ENCODE measurements around the gene CMSS1. TPM values are rescaled to one million over a fixed set of nuclear protein-coding genes. Genes with fewer than 3 reads are reported as not detected.

CMSS1 gene
- total RNA-seq, 1 experiment from 2014 or later: 98.6 TPM

GRCh38 chr3:99836681-99837080, 19.0 kb downstream of the CMSS1 start:
- H3K36me3 ChIP-seq (ENCODE audit: insufficient read depth, low read length, poor library complexity, severe bottlenecking): no peaks in the 10 kb centered on the region
- no peak for DNase-seq (ENCODE audit: low spot score)
- no peaks in the 10 kb centered on the region for H3K9me3 ChIP-seq (ENCODE audit: low read depth, low read length, poor library complexity, severe bottlenecking)
- H3K4me1 ChIP-seq (ENCODE audit: insufficient read depth, low read length, poor library complexity, severe bottlenecking): peaks cover 15% of the 10 kb centered on the region
- intact Hi-C loops (cut with micrococcal nuclease; ENCODE audit: unreplicated experiment): loop anchor here (10.0 kb wide), 1 partner anchor 628 kb away; no protein-coding TSS in a partner anchor
- H3K27me3 ChIP-seq (replicated peaks; ENCODE audit: insufficient read depth, low read depth, low read length, poor library complexity): no peaks in the 10 kb centered on the region
- ChIA-PET CTCF (no interaction called here), POLR2A (ENCODE audit: low non-redundant PET) (no interaction called here)
- H3K4me3 ChIP-seq (ENCODE audit: low read depth, low read length, poor library complexity, severe bottlenecking): no peak overlapping the region
- TF ChIP-seq EZH2 (IDR thresholded peaks at IDR 0.05; ENCODE audit: borderline replicate concordance, low read depth, low read length, poor library complexity, severe bottlenecking) (no peak), CTCF (conservative IDR thresholded peaks at IDR 0.05; ENCODE audit: low read depth, low read length) (no peak)
- BruUV-seq (replicated peaks): no TSS peak
- no peak overlapping the region for H3K27ac ChIP-seq (ENCODE audit: low read depth, low read length, poor library complexity, severe bottlenecking)

- Histone ChIP-seq H3K27ac (ENCODE audit: low read depth, low read length, poor library complexity, severe bottlenecking) (no peak overlapping the region), H3K27me3 (replicated peaks; ENCODE audit: insufficient read depth, low read depth, low read length, poor library complexity) (no peaks in the 10 kb centered on the region), H3K4me1 (ENCODE audit: insufficient read depth, low read length, poor library complexity, severe bottlenecking) (peaks cover 15% of the 10 kb centered on the region), H3K9me3 (ENCODE audit: low read depth, low read length, poor library complexity, severe bottlenecking) (no peaks in the 10 kb centered on the region), H3K4me3 (ENCODE audit: low read depth, low read length, poor library complexity, severe bottlenecking) (no peak overlapping the region), H3K36me3 (ENCODE audit: insufficient read depth, low read length, poor library complexity, severe bottlenecking) (no peaks in the 10 kb centered on the region)
- DNase-seq (ENCODE audit: low spot score): no peak
- intact Hi-C loops (cut with micrococcal nuclease; ENCODE audit: unreplicated experiment): loop anchor here (10.0 kb wide), 1 partner anchor 627 kb away; no protein-coding TSS in a partner anchor
- no peak for TF ChIP-seq CTCF (conservative IDR thresholded peaks at IDR 0.05; ENCODE audit: low read depth, low read length)
- TF ChIP-seq EZH2 (IDR thresholded peaks at IDR 0.05; ENCODE audit: borderline replicate concordance, low read depth, low read length, poor library complexity, severe bottlenecking): no peak
- POLR2A ChIA-PET (ENCODE audit: low non-redundant PET): no interaction called here
- no TSS peak for BruUV-seq (replicated peaks)
- CTCF ChIA-PET: no interaction called here
These were observed 20.1 kb downstream of the CMSS1 start for GRCh38 chr3:99837715-99838114.

GRCh38 chr3:99838755-99839154, 21.1 kb downstream of the CMSS1 start:
- intact Hi-C loops (cut with micrococcal nuclease; ENCODE audit: unreplicated experiment): loop anchor here (10.0 kb wide), 1 partner anchor 626 kb away; no protein-coding TSS in a partner anchor
- H3K27me3 ChIP-seq (replicated peaks; ENCODE audit: insufficient read depth, low read depth, low read length, poor library complexity): no peaks in the 10 kb centered on the region
- CTCF ChIA-PET: no interaction called here

More at GRCh38 chr3:99838755-99839154, 21.1 kb downstream of the CMSS1 start:
- DNase-seq (ENCODE audit: low spot score): no peak
- POLR2A ChIA-PET (ENCODE audit: low non-redundant PET): no interaction called here
- no peak for TF ChIP-seq CTCF (conservative IDR thresholded peaks at IDR 0.05; ENCODE audit: low read depth, low read length)
- TF ChIP-seq EZH2 (IDR thresholded peaks at IDR 0.05; ENCODE audit: borderline replicate concordance, low read depth, low read length, poor library complexity, severe bottlenecking): no peak
- Histone ChIP-seq H3K36me3 (ENCODE audit: insufficient read depth, low read length, poor library complexity, severe bottlenecking) (no peaks in the 10 kb centered on the region), H3K9me3 (ENCODE audit: low read depth, low read length, poor library complexity, severe bottlenecking) (no peaks in the 10 kb centered on the region), H3K4me3 (ENCODE audit: low read depth, low read length, poor library complexity, severe bottlenecking) (no peak overlapping the region), H3K27ac (ENCODE audit: low read depth, low read length, poor library complexity, severe bottlenecking) (no peak overlapping the region), H3K4me1 (ENCODE audit: insufficient read depth, low read length, poor library complexity, severe bottlenecking) (peaks cover 11% of the 10 kb centered on the region)
- BruUV-seq (replicated peaks): no TSS peak

Data from A673 (cell line).